GM23338 (cell line): ENCODE results near the gene PANK4.

Source experiments
- CREB1 ChIP-seq: fragments of 250-450 bp; sonication (Bioruptor Pico); IDR thresholded peaks from 2 replicates; pipeline ENCODE4 v1.5.0; 2020; ENCODE audit warnings: low read depth, mild to moderate bottlenecking, moderate library complexity
- EZH2 ChIP-seq: fragments of 200-600 bp; sonication (generic); IDR thresholded peaks from one replicate; pipeline ENCODE4 v1.8.0; 2017; ENCODE audit warnings: antibody characterized with exemption, mild to moderate bottlenecking, low read depth; ENCODE audit not compliant: unreplicated experiment
- EZH2phosphoT487 ChIP-seq: fragments of 200-600 bp; sonication (generic); IDR thresholded peaks from one replicate; pipeline ENCODE4 v1.8.1; 2018; ENCODE audit warnings: antibody characterized with exemption; ENCODE audit not compliant: unreplicated experiment
- JUNB ChIP-seq: IDR thresholded peaks from one replicate; pipeline ENCODE4 v1.6.1; 2016; ENCODE audit warnings: antibody characterized with exemption; ENCODE audit not compliant: unreplicated experiment
- NANOG ChIP-seq: IDR thresholded peaks from 2 replicates; pipeline ENCODE4 v1.6.1; 2016; ENCODE audit warnings: antibody characterized with exemption, borderline replicate concordance
- POLR2AphosphoS5 ChIP-seq: IDR thresholded peaks from 2 replicates; pipeline ENCODE4 v1.6.1; 2016; ENCODE audit warnings: antibody characterized with exemption, low read depth
- STAT1 ChIP-seq: IDR thresholded peaks from one replicate; pipeline ENCODE4 v1.6.1; 2016; ENCODE audit warnings: antibody characterized with exemption; ENCODE audit not compliant: unreplicated experiment
- ZNF114 ChIP-seq: fragments of 250-450 bp; sonication (Bioruptor Pico); IDR thresholded peaks from 2 replicates; pipeline ENCODE4 v1.5.0; 2020; ENCODE audit warnings: mild to moderate bottlenecking, moderate library complexity
- ZNF331 ChIP-seq: fragments of 250-450 bp; sonication (Bioruptor Pico); IDR thresholded peaks from 2 replicates; pipeline ENCODE4 v1.5.0; 2020; ENCODE audit warnings: low read depth, mild to moderate bottlenecking, moderate library complexity
- TF ChIP-seq, protein P1 (sequence below), 2 experiments: fragments of 200-600 bp in 1 of 2; sonication (generic) in 1 of 2; conservative IDR thresholded peaks; 2 replicates each; pipeline versions ENCODE4 v1.5.1 to v1.6.1; 2016 to 2017; ENCODE audit warnings: antibody characterized with exemption in 2 of 2, low read depth in 2 of 2, mild to moderate bottlenecking in 2 of 2, moderate library complexity in 1 of 2
- TF ChIP-seq, protein P2 (sequence below): IDR thresholded peaks from one replicate; pipeline ENCODE4 v1.6.1; 2018; ENCODE audit warnings: antibody characterized with exemption; ENCODE audit not compliant: unreplicated experiment
- TF ChIP-seq, protein P3 (sequence below): IDR thresholded peaks from 2 replicates; pipeline ENCODE4 v1.6.1; 2016; ENCODE audit warnings: antibody characterized with exemption
- TF ChIP-seq, protein P4 (sequence below): fragments of 250-450 bp; sonication (Bioruptor Pico); IDR thresholded peaks from 2 replicates; pipeline ENCODE4 v1.5.0; 2020; ENCODE audit warnings: mild to moderate bottlenecking, moderate library complexity

DNA sequence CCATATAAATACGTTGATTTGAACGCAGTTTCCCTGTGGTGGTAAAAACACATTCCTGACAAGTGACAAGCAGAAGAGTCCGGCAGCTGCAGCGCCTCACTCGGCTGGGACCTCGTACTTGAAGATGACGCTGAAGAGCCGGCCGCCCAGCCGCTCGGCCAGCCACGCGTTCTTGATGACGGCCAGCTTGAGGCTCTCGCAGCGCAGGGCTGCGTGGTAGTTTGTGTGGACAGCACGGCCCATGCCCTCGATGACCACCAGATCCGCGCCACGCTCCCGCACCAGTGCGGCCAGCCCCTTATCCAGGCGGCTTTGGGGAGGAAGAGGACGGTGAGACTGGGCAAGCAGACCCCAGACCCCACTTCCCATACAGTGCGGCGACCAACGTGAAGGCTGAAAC is 17.6 kb downstream of the PANK4 start:
- TF ChIP-seq, protein P1, sequence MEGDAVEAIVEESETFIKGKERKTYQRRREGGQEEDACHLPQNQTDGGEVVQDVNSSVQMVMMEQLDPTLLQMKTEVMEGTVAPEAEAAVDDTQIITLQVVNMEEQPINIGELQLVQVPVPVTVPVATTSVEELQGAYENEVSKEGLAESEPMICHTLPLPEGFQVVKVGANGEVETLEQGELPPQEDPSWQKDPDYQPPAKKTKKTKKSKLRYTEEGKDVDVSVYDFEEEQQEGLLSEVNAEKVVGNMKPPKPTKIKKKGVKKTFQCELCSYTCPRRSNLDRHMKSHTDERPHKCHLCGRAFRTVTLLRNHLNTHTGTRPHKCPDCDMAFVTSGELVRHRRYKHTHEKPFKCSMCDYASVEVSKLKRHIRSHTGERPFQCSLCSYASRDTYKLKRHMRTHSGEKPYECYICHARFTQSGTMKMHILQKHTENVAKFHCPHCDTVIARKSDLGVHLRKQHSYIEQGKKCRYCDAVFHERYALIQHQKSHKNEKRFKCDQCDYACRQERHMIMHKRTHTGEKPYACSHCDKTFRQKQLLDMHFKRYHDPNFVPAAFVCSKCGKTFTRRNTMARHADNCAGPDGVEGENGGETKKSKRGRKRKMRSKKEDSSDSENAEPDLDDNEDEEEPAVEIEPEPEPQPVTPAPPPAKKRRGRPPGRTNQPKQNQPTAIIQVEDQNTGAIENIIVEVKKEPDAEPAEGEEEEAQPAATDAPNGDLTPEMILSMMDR (conservative IDR thresholded peaks at IDR 0.05; ENCODE audit: low read depth in 2 of 2): no peak
- TF ChIP-seq, protein P2, sequence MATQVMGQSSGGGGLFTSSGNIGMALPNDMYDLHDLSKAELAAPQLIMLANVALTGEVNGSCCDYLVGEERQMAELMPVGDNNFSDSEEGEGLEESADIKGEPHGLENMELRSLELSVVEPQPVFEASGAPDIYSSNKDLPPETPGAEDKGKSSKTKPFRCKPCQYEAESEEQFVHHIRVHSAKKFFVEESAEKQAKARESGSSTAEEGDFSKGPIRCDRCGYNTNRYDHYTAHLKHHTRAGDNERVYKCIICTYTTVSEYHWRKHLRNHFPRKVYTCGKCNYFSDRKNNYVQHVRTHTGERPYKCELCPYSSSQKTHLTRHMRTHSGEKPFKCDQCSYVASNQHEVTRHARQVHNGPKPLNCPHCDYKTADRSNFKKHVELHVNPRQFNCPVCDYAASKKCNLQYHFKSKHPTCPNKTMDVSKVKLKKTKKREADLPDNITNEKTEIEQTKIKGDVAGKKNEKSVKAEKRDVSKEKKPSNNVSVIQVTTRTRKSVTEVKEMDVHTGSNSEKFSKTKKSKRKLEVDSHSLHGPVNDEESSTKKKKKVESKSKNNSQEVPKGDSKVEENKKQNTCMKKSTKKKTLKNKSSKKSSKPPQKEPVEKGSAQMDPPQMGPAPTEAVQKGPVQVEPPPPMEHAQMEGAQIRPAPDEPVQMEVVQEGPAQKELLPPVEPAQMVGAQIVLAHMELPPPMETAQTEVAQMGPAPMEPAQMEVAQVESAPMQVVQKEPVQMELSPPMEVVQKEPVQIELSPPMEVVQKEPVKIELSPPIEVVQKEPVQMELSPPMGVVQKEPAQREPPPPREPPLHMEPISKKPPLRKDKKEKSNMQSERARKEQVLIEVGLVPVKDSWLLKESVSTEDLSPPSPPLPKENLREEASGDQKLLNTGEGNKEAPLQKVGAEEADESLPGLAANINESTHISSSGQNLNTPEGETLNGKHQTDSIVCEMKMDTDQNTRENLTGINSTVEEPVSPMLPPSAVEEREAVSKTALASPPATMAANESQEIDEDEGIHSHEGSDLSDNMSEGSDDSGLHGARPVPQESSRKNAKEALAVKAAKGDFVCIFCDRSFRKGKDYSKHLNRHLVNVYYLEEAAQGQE: no peak
- TF ChIP-seq EZH2 (no peak), CREB1 (no peak), STAT1 (no peak), POLR2AphosphoS5 (no peak), JUNB (no peak), NANOG (no peak), ZNF331 (CRISPR knock-in tag) (no peak), EZH2phosphoT487 (no peak), ZNF114 (no peak)
- TF ChIP-seq, protein P3, sequence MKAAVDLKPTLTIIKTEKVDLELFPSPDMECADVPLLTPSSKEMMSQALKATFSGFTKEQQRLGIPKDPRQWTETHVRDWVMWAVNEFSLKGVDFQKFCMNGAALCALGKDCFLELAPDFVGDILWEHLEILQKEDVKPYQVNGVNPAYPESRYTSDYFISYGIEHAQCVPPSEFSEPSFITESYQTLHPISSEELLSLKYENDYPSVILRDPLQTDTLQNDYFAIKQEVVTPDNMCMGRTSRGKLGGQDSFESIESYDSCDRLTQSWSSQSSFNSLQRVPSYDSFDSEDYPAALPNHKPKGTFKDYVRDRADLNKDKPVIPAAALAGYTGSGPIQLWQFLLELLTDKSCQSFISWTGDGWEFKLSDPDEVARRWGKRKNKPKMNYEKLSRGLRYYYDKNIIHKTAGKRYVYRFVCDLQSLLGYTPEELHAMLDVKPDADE: no peak
- TF ChIP-seq, protein P4, sequence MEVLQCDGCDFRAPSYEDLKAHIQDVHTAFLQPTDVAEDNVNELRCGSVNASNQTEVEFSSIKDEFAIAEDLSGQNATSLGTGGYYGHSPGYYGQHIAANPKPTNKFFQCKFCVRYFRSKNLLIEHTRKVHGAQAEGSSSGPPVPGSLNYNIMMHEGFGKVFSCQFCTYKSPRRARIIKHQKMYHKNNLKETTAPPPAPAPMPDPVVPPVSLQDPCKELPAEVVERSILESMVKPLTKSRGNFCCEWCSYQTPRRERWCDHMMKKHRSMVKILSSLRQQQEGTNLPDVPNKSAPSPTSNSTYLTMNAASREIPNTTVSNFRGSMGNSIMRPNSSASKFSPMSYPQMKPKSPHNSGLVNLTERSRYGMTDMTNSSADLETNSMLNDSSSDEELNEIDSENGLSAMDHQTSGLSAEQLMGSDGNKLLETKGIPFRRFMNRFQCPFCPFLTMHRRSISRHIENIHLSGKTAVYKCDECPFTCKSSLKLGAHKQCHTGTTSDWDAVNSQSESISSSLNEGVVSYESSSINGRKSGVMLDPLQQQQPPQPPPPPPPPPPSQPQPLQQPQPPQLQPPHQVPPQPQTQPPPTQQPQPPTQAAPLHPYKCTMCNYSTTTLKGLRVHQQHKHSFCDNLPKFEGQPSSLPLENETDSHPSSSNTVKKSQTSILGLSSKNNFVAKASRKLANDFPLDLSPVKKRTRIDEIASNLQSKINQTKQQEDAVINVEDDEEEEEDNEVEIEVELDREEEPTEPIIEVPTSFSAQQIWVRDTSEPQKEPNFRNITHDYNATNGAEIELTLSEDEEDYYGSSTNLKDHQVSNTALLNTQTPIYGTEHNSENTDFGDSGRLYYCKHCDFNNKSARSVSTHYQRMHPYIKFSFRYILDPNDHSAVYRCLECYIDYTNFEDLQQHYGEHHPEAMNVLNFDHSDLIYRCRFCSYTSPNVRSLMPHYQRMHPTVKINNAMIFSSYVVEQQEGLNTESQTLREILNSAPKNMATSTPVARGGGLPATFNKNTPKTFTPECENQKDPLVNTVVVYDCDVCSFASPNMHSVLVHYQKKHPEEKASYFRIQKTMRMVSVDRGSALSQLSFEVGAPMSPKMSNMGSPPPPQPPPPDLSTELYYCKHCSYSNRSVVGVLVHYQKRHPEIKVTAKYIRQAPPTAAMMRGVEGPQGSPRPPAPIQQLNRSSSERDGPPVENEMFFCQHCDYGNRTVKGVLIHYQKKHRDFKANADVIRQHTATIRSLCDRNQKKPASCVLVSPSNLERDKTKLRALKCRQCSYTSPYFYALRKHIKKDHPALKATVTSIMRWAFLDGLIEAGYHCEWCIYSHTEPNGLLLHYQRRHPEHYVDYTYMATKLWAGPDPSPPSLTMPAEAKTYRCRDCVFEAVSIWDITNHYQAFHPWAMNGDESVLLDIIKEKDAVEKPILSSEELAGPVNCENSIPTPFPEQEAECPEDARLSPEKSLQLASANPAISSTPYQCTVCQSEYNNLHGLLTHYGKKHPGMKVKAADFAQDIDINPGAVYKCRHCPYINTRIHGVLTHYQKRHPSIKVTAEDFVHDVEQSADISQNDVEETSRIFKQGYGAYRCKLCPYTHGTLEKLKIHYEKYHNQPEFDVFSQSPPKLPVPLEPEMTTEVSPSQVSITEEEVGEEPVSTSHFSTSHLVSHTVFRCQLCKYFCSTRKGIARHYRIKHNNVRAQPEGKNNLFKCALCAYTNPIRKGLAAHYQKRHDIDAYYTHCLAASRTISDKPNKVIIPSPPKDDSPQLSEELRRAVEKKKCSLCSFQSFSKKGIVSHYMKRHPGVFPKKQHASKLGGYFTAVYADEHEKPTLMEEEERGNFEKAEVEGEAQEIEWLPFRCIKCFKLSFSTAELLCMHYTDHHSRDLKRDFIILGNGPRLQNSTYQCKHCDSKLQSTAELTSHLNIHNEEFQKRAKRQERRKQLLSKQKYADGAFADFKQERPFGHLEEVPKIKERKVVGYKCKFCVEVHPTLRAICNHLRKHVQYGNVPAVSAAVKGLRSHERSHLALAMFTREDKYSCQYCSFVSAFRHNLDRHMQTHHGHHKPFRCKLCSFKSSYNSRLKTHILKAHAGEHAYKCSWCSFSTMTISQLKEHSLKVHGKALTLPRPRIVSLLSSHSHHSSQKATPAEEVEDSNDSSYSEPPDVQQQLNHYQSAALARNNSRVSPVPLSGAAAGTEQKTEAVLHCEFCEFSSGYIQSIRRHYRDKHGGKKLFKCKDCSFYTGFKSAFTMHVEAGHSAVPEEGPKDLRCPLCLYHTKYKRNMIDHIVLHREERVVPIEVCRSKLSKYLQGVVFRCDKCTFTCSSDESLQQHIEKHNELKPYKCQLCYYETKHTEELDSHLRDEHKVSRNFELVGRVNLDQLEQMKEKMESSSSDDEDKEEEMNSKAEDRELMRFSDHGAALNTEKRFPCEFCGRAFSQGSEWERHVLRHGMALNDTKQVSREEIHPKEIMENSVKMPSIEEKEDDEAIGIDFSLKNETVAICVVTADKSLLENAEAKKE (CRISPR knock-in tag): no peak
